CD8-positive, alpha-beta memory T cell (primary cell): ENCODE results near the gene NPTXR. TPM values are rescaled to one million over a fixed set of nuclear protein-coding genes. Genes with fewer than 3 reads are reported as not detected.

Experiments
- CTCF ChIA-PET: fragments of 350-600 bp; sonication (Branson Sonifier 250); formaldehyde crosslinking; loops from one replicate; lab custom pipeline; 2021; ENCODE audit warnings: antibody characterized with exemption; lab: Charles Lee
- POLR2A ChIA-PET: fragments of 350-600 bp; sonication (Branson Sonifier 250); formaldehyde crosslinking; loops from one replicate; lab custom pipeline; 2021; ENCODE audit warnings: antibody characterized with exemption; lab: Charles Lee
- DNase-seq, 5 donors: peaks; one replicate each; pipeline versions ENCODE4 v3.0.0 to v3.0.0-alpha.2; 2020 to 2022; ENCODE audit warnings: mixed read lengths in 1 of 5
- H3K27ac ChIP-seq: one replicate; pipeline ENCODE4 v1.7.0; 2013; ENCODE audit warnings: low read depth, mild to moderate bottlenecking, low read length, moderate library complexity
- H3K27me3 ChIP-seq: 2 replicates; pipeline ENCODE4 v1.7.0; 2013; ENCODE audit warnings: low read length, mild to moderate bottlenecking; ENCODE audit not compliant: insufficient read depth, poor library complexity, severe bottlenecking
- H3K36me3 ChIP-seq: 2 replicates; pipeline ENCODE4 v1.7.0; 2013; ENCODE audit warnings: mild to moderate bottlenecking, low read length, moderate library complexity; ENCODE audit not compliant: insufficient read depth
- H3K4me1 ChIP-seq: 2 replicates; pipeline ENCODE4 v1.7.0; 2013; ENCODE audit warnings: mild to moderate bottlenecking, low read length, moderate library complexity; ENCODE audit not compliant: insufficient read depth
- H3K4me3 ChIP-seq: 2 replicates; pipeline ENCODE4 v1.7.0; 2013; ENCODE audit warnings: mild to moderate bottlenecking, low read length
- H3K9me3 ChIP-seq: 2 replicates; pipeline ENCODE4 v1.7.0; 2013; ENCODE audit warnings: mild to moderate bottlenecking, low read length
- H3K27ac Mint-ChIP-seq, 8 donors: one replicate each; pipeline ENCODE4 v1.8.0; 2020 to 2021; ENCODE audit warnings: mixed read lengths in 8 of 8, mild to moderate bottlenecking in 6 of 8, inconsistent platforms in 3 of 8, moderate library complexity in 3 of 8
- H3K27me3 Mint-ChIP-seq, 2 donors: one replicate each; pipeline ENCODE4 v1.8.0; 2020 to 2021; ENCODE audit warnings: mixed read lengths in 2 of 2, mild to moderate bottlenecking in 1 of 2, moderate library complexity in 1 of 2
- H3K36me3 Mint-ChIP-seq, 3 donors: one replicate each; pipeline ENCODE4 v1.8.0; 2020 to 2021; ENCODE audit warnings: mixed read lengths in 3 of 3, inconsistent platforms in 1 of 3, mild to moderate bottlenecking in 1 of 3
- H3K4me1 Mint-ChIP-seq, 3 donors: one replicate each; pipeline ENCODE4 v1.8.0; 2020 to 2021; ENCODE audit warnings: mixed read lengths in 3 of 3, inconsistent platforms in 1 of 3, mild to moderate bottlenecking in 1 of 3
- H3K4me3 Mint-ChIP-seq, 7 donors: one replicate each; pipeline ENCODE4 v1.8.0; 2020 to 2021; ENCODE audit warnings: mixed read lengths in 7 of 7, mild to moderate bottlenecking in 6 of 7, moderate library complexity in 4 of 7, inconsistent platforms in 2 of 7
- H3K9me3 Mint-ChIP-seq, 5 donors: one replicate each; pipeline ENCODE4 v1.8.0; 2020 to 2022; ENCODE audit warnings: mixed read lengths in 5 of 5, mild to moderate bottlenecking in 3 of 5, moderate library complexity in 2 of 5, inconsistent platforms in 1 of 5
- polyA plus RNA-seq: library from polyadenylated mRNA; unstranded; fragments of 300-500 nt; fragmentation: Illumina TruSeq; gene quantifications from one replicate; pipeline ENCODE4 v1.2.3, GENCODE V29; 2021
- total RNA-seq, 2 experiments: library from RNA; stranded (reverse); gene quantifications; one replicate each; pipeline ENCODE4 v1.2.3, GENCODE V29; 2021

The NPTXR gene
- total and polyA plus RNA-seq, 3 experiments from 2014 or later = 1.0 to 6.3 (median 5.9) TPM

- Mint-ChIP-seq H3K9me3 (no peaks in the 10 kb centered on the region), H3K4me1 (peaks cover 31 to 53% (median 38%) of the 10 kb centered on the region in 3 donors), H3K4me3 (peak overlapping the region in 2 of 7 donors; percentile 10 to 70), H3K27ac (peak overlapping the region in 6 of 8 donors; percentile 63 to 88 (median 80)), H3K36me3 (peaks cover 0 to 47% (median 0%) of the 10 kb centered on the region in 3 donors), H3K27me3 (no peaks in the 10 kb centered on the region)
- Histone ChIP-seq H3K27me3 (no peaks in the 10 kb centered on the region), H3K9me3 (no peaks in the 10 kb centered on the region), H3K4me1 (peaks cover 33% of the 10 kb centered on the region), H3K27ac (no peak overlapping the region), H3K36me3 (peaks cover 5% of the 10 kb centered on the region), H3K4me3 (no peak overlapping the region)
- DNase-seq = no peak
- POLR2A ChIA-PET = no interaction called here
- CTCF ChIA-PET = interaction anchor here (1.0 to 4.1 kb wide), 10 partner anchors 9 to 450 kb away, joined by 3 to 114 read pairs (median 14); partner anchors contain the start of genes NPTXR and RPL3
Measured at GRCh38 chr22:38868286-38868721, 24.5 kb upstream of the NPTXR start.

- POLR2A ChIA-PET = no interaction called here
- peaks cover 5% of the 10 kb centered on the region for H3K36me3 ChIP-seq
- H3K27ac Mint-ChIP-seq = peak overlapping the region in 3 of 8 donors; percentile 63 to 88 (median 83)
Measured at GRCh38 chr22:38867471-38868285, 23.9 kb upstream of the NPTXR start.

DNA sequence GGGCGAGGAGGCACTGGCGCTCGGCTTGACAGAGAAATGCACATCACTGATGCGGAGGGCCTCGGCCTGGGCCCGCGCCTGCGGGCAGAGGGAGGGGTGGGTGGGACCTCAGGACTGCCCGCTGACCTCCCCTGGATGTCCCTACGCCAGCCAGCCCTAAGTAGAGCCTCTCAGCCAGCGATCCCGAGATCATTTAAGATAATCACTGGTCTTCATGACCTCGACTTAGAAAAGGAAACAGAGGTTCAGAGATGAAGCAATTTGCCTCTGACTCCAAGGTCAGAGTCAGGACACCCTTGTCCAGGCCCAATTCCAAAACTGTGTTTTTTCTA lies 23.3 kb upstream of the NPTXR start:
- H3K36me3 Mint-ChIP-seq = peaks cover 0 to 43% (median 0%) of the 10 kb centered on the region in 3 donors
- H3K27me3 Mint-ChIP-seq = no peaks in the 10 kb centered on the region
- H3K36me3 ChIP-seq = peaks cover 5% of the 10 kb centered on the region
- ChIA-PET CTCF (interaction anchor here (1.2 kb wide), 1 partner anchor 137 kb away, joined by 9 read pairs; no protein-coding TSS in a partner anchor), POLR2A (no interaction called here)
- no peak overlapping the region for H3K27ac Mint-ChIP-seq
- no peak overlapping the region for H3K4me3 Mint-ChIP-seq
- no peaks in the 10 kb centered on the region for H3K9me3 Mint-ChIP-seq
- peaks cover 29% of the 10 kb centered on the region for H3K4me1 ChIP-seq
- no peaks in the 10 kb centered on the region for H3K27me3 ChIP-seq
- peaks cover 30 to 53% (median 35%) of the 10 kb centered on the region in 3 donors for H3K4me1 Mint-ChIP-seq
- no peak for DNase-seq
- H3K9me3 ChIP-seq = no peaks in the 10 kb centered on the region
- H3K4me3 ChIP-seq = no peak overlapping the region
- H3K27ac ChIP-seq = no peak overlapping the region

More at GRCh38 chr22:38867471-38868285, 23.9 kb upstream of the NPTXR start:
- H3K4me3 ChIP-seq = no peak overlapping the region
- Mint-ChIP-seq H3K9me3 (no peaks in the 10 kb centered on the region), H3K36me3 (peaks cover 0 to 46% (median 0%) of the 10 kb centered on the region in 3 donors), H3K4me1 (peaks cover 30 to 55% (median 35%) of the 10 kb centered on the region in 3 donors), H3K4me3 (peak overlapping the region in 1 of 7 donors; percentile 70), H3K27me3 (no peaks in the 10 kb centered on the region)
- CTCF ChIA-PET = interaction anchor here (1.2 to 4.1 kb wide), 3 partner anchors 24 to 140 kb away, joined by 9 to 23 read pairs (median 18); partner anchors contain the start of gene NPTXR
- peaks cover 29% of the 10 kb centered on the region for H3K4me1 ChIP-seq
- H3K9me3 ChIP-seq = no peaks in the 10 kb centered on the region
- no peak overlapping the region for H3K27ac ChIP-seq
- H3K27me3 ChIP-seq = no peaks in the 10 kb centered on the region
- no peak for DNase-seq

DNA sequence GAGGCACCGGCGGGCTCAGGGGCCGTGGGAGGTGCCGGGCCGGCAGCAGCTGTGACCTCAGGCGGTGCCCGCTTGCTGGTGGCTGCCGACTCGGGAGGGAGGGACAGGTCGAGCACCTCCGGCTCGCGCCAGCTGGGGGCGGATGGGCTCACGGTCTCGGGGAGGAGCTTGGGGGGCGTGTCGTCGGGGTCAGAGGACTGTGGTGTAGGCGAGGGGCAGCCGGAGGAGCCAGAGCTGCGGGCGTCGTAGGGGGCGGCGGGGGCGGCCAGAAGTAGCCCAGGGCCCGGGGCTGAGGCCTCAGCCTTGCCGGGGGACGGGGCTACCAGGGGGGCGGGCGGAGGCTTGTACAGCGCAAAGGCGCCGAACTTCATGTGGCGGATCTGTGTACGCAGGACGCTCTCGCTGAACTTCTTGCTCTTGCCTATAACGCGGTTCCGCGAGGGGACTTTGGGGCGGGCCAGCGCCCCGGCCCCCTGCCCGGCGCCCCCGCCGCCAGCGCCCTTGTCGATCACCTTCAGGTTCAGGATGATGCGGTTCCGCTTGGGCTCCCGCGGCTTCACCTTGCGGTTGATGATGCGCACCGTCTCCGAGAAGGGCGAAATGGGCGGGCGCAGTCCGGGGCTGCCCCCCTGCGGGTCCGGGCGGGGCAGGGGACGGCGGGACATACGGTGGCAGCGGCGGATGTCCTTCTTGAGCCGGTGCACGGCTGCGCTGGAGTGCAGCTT lies 22.7 kb upstream of the NPTXR start:
- Mint-ChIP-seq H3K9me3 (no peaks in the 10 kb centered on the region), H3K27me3 (no peaks in the 10 kb centered on the region), H3K36me3 (peaks cover 0 to 43% (median 0%) of the 10 kb centered on the region in 3 donors), H3K27ac (no peak overlapping the region), H3K4me3 (no peak overlapping the region), H3K4me1 (peaks cover 30 to 55% (median 35%) of the 10 kb centered on the region in 3 donors)
- H3K9me3 ChIP-seq = no peaks in the 10 kb centered on the region
- ChIA-PET POLR2A (no interaction called here), CTCF (no interaction called here)
- H3K27me3 ChIP-seq = no peaks in the 10 kb centered on the region
- H3K36me3 ChIP-seq = peaks cover 5% of the 10 kb centered on the region
- H3K27ac ChIP-seq = no peak overlapping the region
- no peak for DNase-seq
- H3K4me3 ChIP-seq = no peak overlapping the region
- H3K4me1 ChIP-seq = peaks cover 29% of the 10 kb centered on the region

GRCh38 chr22:38866024-38866398 lies 22.2 kb upstream of the NPTXR start:
- no peak overlapping the region for H3K27ac Mint-ChIP-seq
- no peaks in the 10 kb centered on the region for H3K9me3 ChIP-seq
- DNase-seq = no peak
- peaks cover 0 to 43% (median 0%) of the 10 kb centered on the region in 3 donors for H3K36me3 Mint-ChIP-seq
- no peak overlapping the region for H3K27ac ChIP-seq
- ChIA-PET POLR2A (no interaction called here), CTCF (no interaction called here)
- no peak overlapping the region for H3K4me3 ChIP-seq
- H3K27me3 Mint-ChIP-seq = no peaks in the 10 kb centered on the region
- H3K27me3 ChIP-seq = no peaks in the 10 kb centered on the region
- peaks cover 26% of the 10 kb centered on the region for H3K4me1 ChIP-seq
- H3K36me3 ChIP-seq = peaks cover 5% of the 10 kb centered on the region
- peaks cover 30 to 57% (median 34%) of the 10 kb centered on the region in 3 donors for H3K4me1 Mint-ChIP-seq
- H3K4me3 Mint-ChIP-seq = no peak overlapping the region
- no peaks in the 10 kb centered on the region for H3K9me3 Mint-ChIP-seq

DNA sequence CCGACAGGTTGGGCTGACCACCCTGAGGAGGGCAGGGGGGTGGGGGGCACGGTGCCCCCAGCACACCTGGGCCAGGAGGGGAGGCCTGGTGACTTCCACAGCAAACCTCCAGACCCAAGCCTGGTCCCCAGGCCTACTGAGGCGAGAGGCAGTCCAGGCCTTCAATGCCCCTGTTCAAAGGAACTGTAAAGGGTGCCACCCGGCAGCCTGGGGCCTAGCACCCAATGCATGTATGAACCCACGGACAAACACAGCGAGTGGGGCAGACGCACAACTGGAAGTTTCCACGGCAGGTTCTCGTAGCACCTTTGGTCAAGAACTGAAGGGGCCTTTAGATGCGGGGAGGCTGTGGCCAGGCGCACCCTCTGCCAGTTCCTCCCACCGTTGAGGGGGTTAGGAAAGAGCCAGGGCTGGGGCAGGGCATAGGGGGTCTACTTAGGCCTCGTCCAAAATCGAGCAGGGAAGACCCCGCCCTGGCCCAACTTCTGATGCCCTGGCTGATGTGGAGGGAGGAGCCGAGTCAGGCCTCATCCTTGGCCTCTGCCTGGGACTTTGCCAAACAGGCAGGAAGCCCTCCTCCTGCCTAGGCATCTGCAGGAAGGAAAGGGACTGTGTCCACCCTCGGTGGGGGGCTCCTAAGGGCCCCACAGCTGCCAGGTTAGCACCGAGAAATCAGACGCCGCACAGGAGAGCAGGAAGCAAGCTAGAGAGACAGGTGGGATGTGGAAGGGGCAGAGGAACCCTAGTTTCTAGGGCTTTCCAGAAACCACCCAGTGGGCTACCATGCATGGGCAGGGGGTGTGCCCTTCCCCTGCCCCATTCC lies 21.6 kb upstream of the NPTXR start:
- H3K36me3 ChIP-seq = peaks cover 5% of the 10 kb centered on the region
- ChIA-PET CTCF (no interaction called here), POLR2A (no interaction called here)
- H3K9me3 ChIP-seq = no peaks in the 10 kb centered on the region
- DNase-seq = no peak
- H3K4me1 ChIP-seq = peaks cover 20% of the 10 kb centered on the region
- H3K27me3 ChIP-seq = no peaks in the 10 kb centered on the region
- Mint-ChIP-seq H3K27ac (no peak overlapping the region), H3K4me3 (no peak overlapping the region), H3K4me1 (peaks cover 24 to 54% (median 28%) of the 10 kb centered on the region in 3 donors), H3K9me3 (no peaks in the 10 kb centered on the region), H3K36me3 (peaks cover 0 to 42% (median 0%) of the 10 kb centered on the region in 3 donors), H3K27me3 (no peaks in the 10 kb centered on the region)
- no peak overlapping the region for H3K4me3 ChIP-seq
- H3K27ac ChIP-seq = no peak overlapping the region

GRCh38 chr22:38864361-38865191 lies 20.7 kb upstream of the NPTXR start:
- no peaks in the 10 kb centered on the region for H3K9me3 ChIP-seq
- CTCF ChIA-PET = no interaction called here
- no peak overlapping the region for H3K27ac ChIP-seq
- Mint-ChIP-seq H3K4me3 (no peak overlapping the region), H3K9me3 (no peaks in the 10 kb centered on the region), H3K36me3 (peaks cover 0 to 33% (median 0%) of the 10 kb centered on the region in 3 donors), H3K27ac (peak overlapping the region in 1 of 8 donors; percentile 41), H3K27me3 (no peaks in the 10 kb centered on the region), H3K4me1 (peaks cover 15 to 46% (median 19%) of the 10 kb centered on the region in 3 donors)
- DNase-seq = no peak
- H3K4me3 ChIP-seq = no peak overlapping the region
- POLR2A ChIA-PET = no interaction called here
- peaks cover 2% of the 10 kb centered on the region for H3K36me3 ChIP-seq
- no peaks in the 10 kb centered on the region for H3K27me3 ChIP-seq
- H3K4me1 ChIP-seq = peaks cover 11% of the 10 kb centered on the region
